HUES6 (cell line): ENCODE results near the gene FLCN.
"Not testable (repeated sequence)": the region's sequence is repeated elsewhere in the genome, so short reads cannot be mapped to it uniquely, and the experiment has no call there.

ENCODE experiments used
- H3K27ac ChIP-seq: 2 replicates; pipeline ENCODE4 v1.7.0; 2013; ENCODE audit warnings: low read depth, mild to moderate bottlenecking, low read length, inconsistent platforms
- H3K27me3 ChIP-seq: 2 replicates; pipeline ENCODE4 v1.6.1; 2013; ENCODE audit warnings: low read length; ENCODE audit not compliant: control insufficient read depth, insufficient read depth
- H3K36me3 ChIP-seq: 2 replicates; pipeline ENCODE4 v1.6.1; 2013; ENCODE audit warnings: low read length; ENCODE audit not compliant: control insufficient read depth, insufficient read depth
- H3K4me1 ChIP-seq: 2 replicates; pipeline ENCODE4 v1.6.1; 2013; ENCODE audit warnings: low read length; ENCODE audit not compliant: control insufficient read depth, insufficient read depth
- H3K4me3 ChIP-seq: 2 replicates; pipeline ENCODE4 v1.5.1; 2013; ENCODE audit warnings: low read depth, low read length
- H3K9ac ChIP-seq: one replicate; pipeline ENCODE4 v1.6.1; 2013; ENCODE audit warnings: mild to moderate bottlenecking, low read length
- H3K9me3 ChIP-seq: 2 replicates; pipeline ENCODE4 v1.6.1; 2013; ENCODE audit warnings: low read depth, low read length; ENCODE audit not compliant: control insufficient read depth, insufficient read depth

FLCN gene, protein sequence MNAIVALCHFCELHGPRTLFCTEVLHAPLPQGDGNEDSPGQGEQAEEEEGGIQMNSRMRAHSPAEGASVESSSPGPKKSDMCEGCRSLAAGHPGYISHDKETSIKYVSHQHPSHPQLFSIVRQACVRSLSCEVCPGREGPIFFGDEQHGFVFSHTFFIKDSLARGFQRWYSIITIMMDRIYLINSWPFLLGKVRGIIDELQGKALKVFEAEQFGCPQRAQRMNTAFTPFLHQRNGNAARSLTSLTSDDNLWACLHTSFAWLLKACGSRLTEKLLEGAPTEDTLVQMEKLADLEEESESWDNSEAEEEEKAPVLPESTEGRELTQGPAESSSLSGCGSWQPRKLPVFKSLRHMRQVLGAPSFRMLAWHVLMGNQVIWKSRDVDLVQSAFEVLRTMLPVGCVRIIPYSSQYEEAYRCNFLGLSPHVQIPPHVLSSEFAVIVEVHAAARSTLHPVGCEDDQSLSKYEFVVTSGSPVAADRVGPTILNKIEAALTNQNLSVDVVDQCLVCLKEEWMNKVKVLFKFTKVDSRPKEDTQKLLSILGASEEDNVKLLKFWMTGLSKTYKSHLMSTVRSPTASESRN

DNA sequence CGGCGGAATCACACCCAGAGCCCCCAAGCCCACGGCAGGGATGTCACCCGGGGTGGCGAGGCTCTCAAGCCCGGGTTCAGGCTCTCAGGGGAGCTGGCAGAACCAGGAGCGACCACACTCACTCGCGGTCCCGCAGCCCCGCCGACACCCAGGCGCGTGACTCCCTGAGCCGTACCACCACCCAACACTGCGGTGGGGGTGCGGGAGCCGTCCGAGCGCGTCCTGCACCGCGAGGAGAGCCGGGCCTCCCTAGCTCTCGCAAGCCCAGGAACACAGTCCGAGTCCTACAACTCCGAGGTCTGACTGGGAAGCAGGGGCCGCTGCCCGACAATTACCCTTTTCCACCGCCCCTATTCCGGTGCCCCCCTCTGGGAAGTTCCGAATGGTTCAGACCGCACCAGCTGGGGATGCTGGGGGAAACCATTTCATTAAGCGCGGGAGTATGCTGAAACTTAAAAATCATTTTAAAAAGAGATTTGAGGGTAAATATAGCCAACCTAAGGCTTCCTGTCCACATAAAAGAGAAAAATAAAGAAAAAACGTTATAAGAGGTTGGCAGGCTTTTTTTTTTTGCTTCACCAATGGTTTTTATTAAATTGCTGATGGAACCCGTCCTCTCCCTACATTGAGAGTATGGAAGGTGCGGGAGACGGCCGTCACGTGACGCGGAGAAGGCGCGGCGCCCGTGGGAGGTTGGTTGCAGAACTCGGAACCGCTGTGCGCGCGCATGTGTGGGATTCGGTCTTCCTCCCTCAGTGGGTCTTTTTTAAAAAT is at the start of gene FLCN:
Gene FLCN (minus strand): TSS at position 143 of the 774 bp plus-strand sequence. CDS start 9,031 bp downstream, outside the sequence.
- Histone ChIP-seq H3K4me1 (peaks cover 7% of the 10 kb centered on the region; the same call in 1 of the 2 replicates), H3K27ac (peak within 1 kb of the TSS; percentile 100), H3K27me3 (no peaks in the 10 kb centered on the region), H3K4me3 (peak within 1 kb of the TSS; percentile 87), H3K36me3 (peaks cover 14% of the 10 kb centered on the region), H3K9ac (peak within 1 kb of the TSS; percentile 98), H3K9me3 (no peaks in the 10 kb centered on the region)

DNA sequence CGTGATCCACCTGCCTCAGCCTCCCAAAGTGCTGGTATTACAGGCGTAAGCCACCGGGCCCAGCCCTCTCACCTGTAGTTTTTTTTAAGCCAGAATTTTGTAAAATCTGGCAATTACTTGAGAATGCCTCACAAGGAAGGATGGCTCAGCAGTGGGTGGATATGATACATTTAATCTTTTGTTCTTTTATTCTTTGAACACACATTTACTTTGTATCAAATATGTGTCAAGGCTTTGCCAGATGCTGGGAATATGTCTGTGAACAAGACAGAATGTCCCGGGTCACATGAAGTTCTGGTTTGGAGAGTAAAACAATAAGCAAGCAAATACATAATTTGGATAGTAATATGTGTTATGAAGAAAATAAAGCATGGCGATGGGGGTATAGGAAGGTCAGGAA is 49.0 kb upstream of the FLCN start:
- Histone ChIP-seq H3K36me3 (no peaks in the 10 kb centered on the region), H3K27ac (no peak overlapping the region), H3K9me3 (no peaks in the 10 kb centered on the region), H3K27me3 (no peaks in the 10 kb centered on the region), H3K4me1 (no peaks in the 10 kb centered on the region), H3K9ac (no peak overlapping the region), H3K4me3 (no peak overlapping the region)

DNA sequence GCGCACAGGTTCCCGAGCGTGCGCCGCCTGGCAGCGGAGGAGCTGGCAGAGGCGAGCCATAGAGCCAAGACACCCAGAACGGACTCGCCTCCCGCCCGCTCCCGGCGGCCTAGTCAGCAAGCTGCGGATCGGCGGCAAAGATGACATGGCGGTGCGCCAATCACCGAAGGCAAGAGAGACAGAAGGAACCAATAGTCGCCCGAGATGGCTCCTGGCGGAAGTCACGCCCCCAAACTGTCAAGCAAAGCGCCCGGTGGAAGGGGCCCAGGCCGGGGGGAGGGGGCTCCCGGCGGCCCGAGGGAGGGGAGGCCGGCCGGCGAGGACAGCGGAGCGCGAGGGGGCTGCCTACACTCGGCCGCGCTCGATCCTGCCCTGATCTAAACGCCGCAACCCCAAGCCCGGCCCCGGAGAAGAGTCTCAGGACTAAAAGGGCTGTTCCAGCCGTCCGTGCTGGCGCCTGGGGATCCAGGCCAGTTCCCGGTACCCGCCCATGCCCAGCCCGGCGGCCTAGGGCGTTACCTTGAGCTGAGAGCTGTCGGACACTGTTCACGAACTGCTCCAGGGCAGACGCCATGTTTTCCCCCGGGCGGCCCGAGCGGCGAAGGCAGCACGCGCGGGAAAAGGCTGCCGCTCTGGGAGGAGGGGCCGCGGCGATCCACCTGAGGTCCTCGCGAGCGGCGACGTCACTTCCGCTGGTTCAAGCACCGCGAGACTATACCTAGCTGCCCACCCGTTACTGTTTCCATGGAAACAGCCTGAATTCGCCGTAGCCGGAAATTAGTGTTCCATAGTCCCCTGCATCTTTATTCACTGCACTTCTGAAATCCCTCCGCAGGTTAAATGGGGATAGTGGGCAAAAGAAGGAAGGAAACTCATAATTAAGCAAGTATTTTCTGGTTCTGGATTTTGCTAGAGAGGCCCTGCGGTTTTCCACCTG is 43.9 kb upstream of the FLCN start, which contains the start of gene COPS3:
Gene COPS3 (minus strand): TSS at position 634 of the 937 bp plus-strand sequence. CDS start 60 bp downstream, at position 574.
- peak within 1 kb of the TSS; percentile 96 for H3K4me3 ChIP-seq
- H3K27ac ChIP-seq: peak within 1 kb of the TSS; percentile 99
- no peaks in the 10 kb centered on the region for H3K9me3 ChIP-seq
- H3K4me1 ChIP-seq: peaks cover 5% of the 10 kb centered on the region; the same call in 1 of the 2 replicates
- H3K36me3 ChIP-seq: peaks cover 6% of the 10 kb centered on the region
- no peaks in the 10 kb centered on the region for H3K27me3 ChIP-seq
- H3K9ac ChIP-seq: peak within 1 kb of the TSS; percentile 100

DNA sequence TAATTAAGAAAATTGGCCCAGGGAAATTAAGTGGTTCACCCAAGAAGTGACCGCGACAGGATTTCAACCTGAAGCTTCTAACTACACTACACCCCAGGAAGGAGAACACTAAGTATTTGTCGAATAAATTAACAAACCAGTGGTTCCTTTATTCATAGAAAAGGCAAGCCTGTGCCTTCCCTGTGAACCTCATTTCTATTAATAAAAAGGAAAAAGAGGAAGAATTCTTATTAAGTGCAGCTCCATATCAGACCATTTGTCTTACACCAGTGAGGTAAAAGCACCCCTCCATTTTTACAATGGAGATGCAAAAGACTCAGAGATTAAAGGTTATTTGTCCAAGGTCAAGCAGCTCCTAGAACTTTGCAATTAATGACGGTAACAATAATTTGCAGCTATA is 42.3 kb upstream of the FLCN start:
- H3K36me3 ChIP-seq: peaks cover 11% of the 10 kb centered on the region
- peak overlapping the region; percentile 96 for H3K4me3 ChIP-seq
- peaks cover 5% of the 10 kb centered on the region; the same call in 1 of the 2 replicates for H3K4me1 ChIP-seq
- H3K9ac ChIP-seq: peak overlapping the region; percentile 100
- H3K9me3 ChIP-seq: no peaks in the 10 kb centered on the region
- H3K27me3 ChIP-seq: no peaks in the 10 kb centered on the region
- no peak overlapping the region for H3K27ac ChIP-seq

DNA sequence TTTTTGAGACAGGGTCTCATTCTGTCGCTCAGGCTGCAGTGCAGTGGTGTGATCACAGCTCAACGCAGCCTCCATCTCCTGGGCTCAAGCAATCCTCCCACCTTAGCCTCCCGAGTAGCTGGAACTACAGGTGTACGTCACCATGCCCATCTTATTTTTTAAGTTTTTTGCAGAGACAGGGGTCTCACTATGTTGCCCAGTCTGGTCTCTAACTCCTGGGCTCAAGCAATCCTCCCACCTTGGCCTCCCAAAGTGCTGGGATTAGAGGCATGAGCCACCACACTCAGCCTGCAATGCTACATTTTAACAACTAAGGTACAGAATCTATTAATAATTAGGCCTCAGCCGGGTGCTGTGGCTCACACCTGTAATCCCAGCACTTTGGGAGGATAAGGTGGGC is 40.5 kb upstream of the FLCN start:
- Histone ChIP-seq H3K36me3 (peaks cover 30% of the 10 kb centered on the region), H3K9ac (peak overlapping the region; percentile 3)
- H3K27me3 ChIP-seq, H3K4me3 ChIP-seq, H3K4me1 ChIP-seq, H3K9me3 ChIP-seq, H3K27ac ChIP-seq: not testable (repeated sequence)

DNA sequence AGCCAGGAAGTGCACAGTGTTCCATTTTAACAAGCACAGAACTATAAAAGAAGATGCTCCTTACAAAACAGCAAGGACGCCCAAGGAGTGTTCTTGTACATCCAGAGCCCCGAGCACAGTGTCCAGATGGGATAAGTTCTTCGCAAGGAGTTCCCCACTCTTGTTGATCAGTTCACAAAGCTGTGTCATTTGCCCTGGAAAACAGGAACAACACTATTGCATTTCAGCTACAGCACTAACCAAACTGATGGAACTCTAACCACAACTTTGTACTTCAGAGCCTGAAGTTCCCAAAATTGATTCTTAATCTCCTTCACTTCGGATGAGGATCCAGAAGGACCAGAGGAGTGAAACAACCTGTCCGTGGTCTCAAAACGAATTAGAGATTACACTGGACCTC is 39.0 kb upstream of the FLCN start:
- H3K9me3 ChIP-seq: no peaks in the 10 kb centered on the region
- H3K9ac ChIP-seq: no peak overlapping the region
- H3K4me3 ChIP-seq: no peak overlapping the region
- H3K27me3 ChIP-seq: no peaks in the 10 kb centered on the region
- H3K4me1 ChIP-seq: peaks cover 5% of the 10 kb centered on the region; the same call in 1 of the 2 replicates
- H3K27ac ChIP-seq: no peak overlapping the region
- peaks cover 33% of the 10 kb centered on the region for H3K36me3 ChIP-seq

DNA sequence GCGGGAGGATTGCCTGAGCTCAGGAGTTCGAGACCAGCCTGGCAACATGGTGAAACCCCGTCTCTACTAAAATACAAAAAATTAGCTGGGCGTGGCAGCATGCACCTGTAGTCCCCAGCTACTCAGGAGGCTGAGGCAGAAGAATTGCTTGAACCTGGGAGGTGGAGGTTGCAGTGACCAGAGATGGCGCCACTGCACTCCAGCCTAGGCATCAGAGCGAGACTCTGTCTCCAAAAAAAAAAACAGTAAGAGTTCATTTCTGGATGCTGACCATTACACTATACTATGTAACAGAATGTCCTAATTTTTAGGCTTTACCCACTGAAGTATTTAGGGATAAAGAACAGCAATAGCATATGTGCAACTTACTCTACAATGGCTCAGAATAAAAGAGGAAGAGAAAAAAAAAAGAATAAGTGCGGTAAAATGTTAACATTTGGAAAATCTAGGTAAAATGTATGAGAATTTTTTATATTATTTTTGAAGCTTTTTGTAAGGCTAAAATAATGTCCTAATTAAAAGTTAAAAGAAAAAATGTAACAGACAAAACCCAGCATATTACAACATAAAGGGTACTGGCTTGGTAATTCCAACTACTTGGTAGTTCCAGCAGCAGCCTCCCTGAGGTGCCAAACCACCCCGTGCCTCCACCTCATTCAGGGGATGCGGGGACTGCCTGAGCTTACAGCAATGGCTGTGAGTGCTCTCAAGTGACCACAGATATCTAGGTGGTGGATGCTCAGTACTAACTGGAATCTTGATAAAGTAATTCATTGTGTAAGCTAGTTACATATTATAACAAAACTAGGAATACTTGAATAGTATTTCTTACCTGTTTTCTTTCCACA is 33.2 kb upstream of the FLCN start:
- H3K9ac ChIP-seq: no peak overlapping the region
- no peak overlapping the region for H3K4me3 ChIP-seq
- H3K4me1 ChIP-seq: no peaks in the 10 kb centered on the region
- no peaks in the 10 kb centered on the region for H3K27me3 ChIP-seq
- H3K36me3 ChIP-seq: peaks cover 82% of the 10 kb centered on the region
- H3K9me3 ChIP-seq: no peaks in the 10 kb centered on the region
- H3K27ac ChIP-seq: no peak overlapping the region

DNA sequence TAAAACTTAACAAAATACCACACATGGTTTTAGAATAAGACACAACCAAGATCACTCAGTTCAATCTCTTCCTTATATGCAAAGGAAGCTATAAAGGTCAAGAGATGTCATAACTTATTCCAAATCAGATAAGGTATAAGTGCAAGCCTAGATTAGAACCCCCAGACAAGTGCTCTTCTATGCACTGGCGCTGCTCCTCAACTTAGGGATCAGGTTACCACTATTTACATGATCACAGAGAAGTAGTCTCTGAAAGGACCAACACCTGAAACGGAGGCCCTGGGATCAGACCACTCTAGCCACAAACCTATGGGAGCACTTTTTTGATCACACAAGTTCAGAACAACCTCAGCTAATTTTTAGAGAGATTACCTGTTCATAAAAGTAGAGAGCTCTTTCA is 27.5 kb upstream of the FLCN start:
- H3K36me3 ChIP-seq: peaks cover 87% of the 10 kb centered on the region
- no peaks in the 10 kb centered on the region for H3K9me3 ChIP-seq
- no peak overlapping the region for H3K9ac ChIP-seq
- H3K4me3 ChIP-seq: no peak overlapping the region
- no peak overlapping the region for H3K27ac ChIP-seq
- H3K4me1 ChIP-seq: no peaks in the 10 kb centered on the region
- H3K27me3 ChIP-seq: no peaks in the 10 kb centered on the region

DNA sequence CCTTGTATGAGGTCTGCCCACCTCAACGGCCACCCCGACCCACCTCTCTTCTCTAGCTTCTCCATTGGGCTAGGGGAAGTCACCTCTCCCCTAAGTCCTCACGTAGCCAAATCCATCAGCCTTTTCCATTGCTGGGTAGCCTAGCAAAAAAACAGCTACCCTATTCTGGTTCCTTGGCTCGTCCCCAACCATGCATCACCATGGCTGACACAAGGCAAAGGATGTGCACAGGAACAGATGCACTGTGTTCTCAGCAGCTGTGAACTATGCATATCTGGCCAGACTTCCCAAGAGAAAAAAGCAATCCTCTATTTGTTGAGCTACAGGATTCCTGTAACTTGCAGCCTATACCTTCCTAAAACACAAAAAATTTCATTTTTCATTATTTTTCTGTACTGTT is 22.0 kb upstream of the FLCN start:
- Histone ChIP-seq H3K36me3 (peaks cover 80% of the 10 kb centered on the region), H3K27ac (no peak overlapping the region), H3K9ac (no peak overlapping the region), H3K4me3 (no peak overlapping the region), H3K4me1 (no peaks in the 10 kb centered on the region), H3K27me3 (no peaks in the 10 kb centered on the region), H3K9me3 (no peaks in the 10 kb centered on the region)
